NOMO-1 treated with dmso at 0.1 percent for 144 hours (cell line): ENCODE measurements around the gene UBR3.
"Not testable (repeated sequence)": the region's sequence is repeated elsewhere in the genome, so short reads cannot be mapped to it uniquely, and the experiment has no call there.

Experiments
- DNase-seq: peaks from one replicate; lab custom pipeline; 2025; ENCODE audit not compliant: unreplicated experiment; lab: John Stamatoyannopoulos, UW

Gene UBR3

GRCh38 chr2:169945515-169945914, 118.3 kb downstream of the UBR3 start:
- DNase-seq, result no peak

GRCh38 chr2:169946092-169946491, 118.8 kb downstream of the UBR3 start:
- no peak for DNase-seq

- DNase-seq, result no peak
Measured at GRCh38 chr2:169946546-169946945, 119.3 kb downstream of the UBR3 start.

GRCh38 chr2:169955940-169956339, 128.7 kb downstream of the UBR3 start:
- DNase-seq, result no peak

GRCh38 chr2:169957219-169957618, 130.0 kb downstream of the UBR3 start:
- DNase-seq, result not testable (repeated sequence)

- peak; percentile 79 for DNase-seq
Measured at GRCh38 chr2:169961911-169962310, 134.7 kb downstream of the UBR3 start.

- DNase-seq, result no peak
Measured at GRCh38 chr2:169963786-169964185, 136.5 kb downstream of the UBR3 start.

- DNase-seq, result no peak
Measured at GRCh38 chr2:169964740-169965139, 137.5 kb downstream of the UBR3 start.

- no peak for DNase-seq
Measured at GRCh38 chr2:169965495-169965894, 138.2 kb downstream of the UBR3 start.

GRCh38 chr2:169966454-169966853, 139.2 kb downstream of the UBR3 start:
- no peak for DNase-seq

- no peak for DNase-seq
Measured at GRCh38 chr2:169968743-169969142, 141.5 kb downstream of the UBR3 start.

GRCh38 chr2:169975221-169975620, 148.0 kb downstream of the UBR3 start:
- DNase-seq, result no peak

GRCh38 chr2:169976335-169976851, 149.1 kb downstream of the UBR3 start:
- no peak for DNase-seq

- DNase-seq, result no peak
Measured at GRCh38 chr2:169977530-169977929, 150.3 kb downstream of the UBR3 start.

- no peak for DNase-seq
Measured at GRCh38 chr2:169978402-169979017, 151.3 kb downstream of the UBR3 start.

GRCh38 chr2:169979025-169979424, 151.8 kb downstream of the UBR3 start:
- no peak for DNase-seq

- DNase-seq, result no peak
Measured at GRCh38 chr2:169980001-169980400, 152.7 kb downstream of the UBR3 start.

GRCh38 chr2:169980643-169981042, 153.4 kb downstream of the UBR3 start:
- no peak for DNase-seq

GRCh38 chr2:169982929-169983328, 155.7 kb downstream of the UBR3 start:
- DNase-seq, result no peak

GRCh38 chr2:169983506-169983905, 156.3 kb downstream of the UBR3 start:
- DNase-seq, result no peak

- no peak for DNase-seq
Measured at GRCh38 chr2:169984145-169984544, 156.9 kb downstream of the UBR3 start.

GRCh38 chr2:169994752-169995151, 167.5 kb downstream of the UBR3 start:
- DNase-seq, result no peak
